HEK293 (cell line): Measurements from ENCODE around the gene ENKUR.
"Not testable (repeated sequence)": the region's sequence is repeated elsewhere in the genome, so short reads cannot be mapped to it uniquely, and the experiment has no call there.

Experiments
- CTCF ChIA-PET: fragments of 350-600 bp; formaldehyde crosslinking; extraction: SDS; loops from one replicate; lab custom pipeline; 2021; ENCODE audit warnings: antibody characterized with exemption; lab: Yijun Ruan, JAX
- POLR2A ChIA-PET: fragments of 300-600 bp; formaldehyde crosslinking; extraction: SDS; loops from one replicate; lab custom pipeline; 2020; ENCODE audit warnings: antibody characterized with exemption, inconsistent platforms; lab: Yijun Ruan, JAX
- H3K27ac ChIP-seq: fragments of 200-500 bp; sonication (Bioruptor generic); 2 replicates; pipeline ENCODE4 v1.5.1; 2014; ENCODE audit warnings: low read depth, low read length, control low read depth, inconsistent platforms; ENCODE audit errors: extremely low read depth
- H3K36me3 ChIP-seq, 2 experiments: fragments of 200-500 bp in 1 of 2; sonication (Bioruptor generic) in 1 of 2; 1 replicate in 1 of 2; 2 replicates in 1 of 2; pipeline ENCODE4 v1.5.1; 2014 to 2017; ENCODE audit warnings: inconsistent platforms in 2 of 2, low read length in 2 of 2; ENCODE audit not compliant: control insufficient read depth in 2 of 2, insufficient read depth in 1 of 2
- H3K4me1 ChIP-seq: fragments of 200-500 bp; sonication (Bioruptor generic); 2 replicates; pipeline ENCODE4 v1.5.1; 2014; ENCODE audit warnings: mild to moderate bottlenecking, low read length, inconsistent platforms; ENCODE audit not compliant: control insufficient read depth, insufficient read depth
- H3K4me3 ChIP-seq: 2 replicates; pipeline ENCODE4 v1.5.1; 2011; ENCODE audit warnings: low read depth, mild to moderate bottlenecking, control low read depth, low read length, moderate library complexity
- H3K9me3 ChIP-seq: fragments of 200-500 bp; sonication (Bioruptor generic); 2 replicates; pipeline ENCODE4 v1.5.1; 2014; ENCODE audit warnings: low read depth, low read length, inconsistent platforms; ENCODE audit not compliant: control insufficient read depth, insufficient read depth
- INSM2 ChIP-seq: fragments of 450-650 bp; formaldehyde crosslinking; IDR thresholded peaks from 2 replicates; pipeline ENCODE4 v1.5.1; 2016; ENCODE audit warnings: missing biosample characterization, missing genetic modification characterization
- PATZ1 ChIP-seq: fragments of 450-650 bp; formaldehyde crosslinking; IDR thresholded peaks from 2 replicates; pipeline ENCODE4 v1.5.1; 2016; ENCODE audit warnings: missing biosample characterization, missing genetic modification characterization
- RBAK ChIP-seq: fragments of 450-650 bp; formaldehyde crosslinking; IDR thresholded peaks from 2 replicates; pipeline ENCODE4 v1.5.1; 2016; ENCODE audit warnings: missing biosample characterization, missing genetic modification characterization
- ZBTB1 ChIP-seq: fragments of 450-650 bp; formaldehyde crosslinking; IDR thresholded peaks from 2 replicates; pipeline ENCODE4 v1.5.1; 2016; ENCODE audit warnings: missing biosample characterization, missing genetic modification characterization
- ZNF155 ChIP-seq: fragments of 450-650 bp; formaldehyde crosslinking; IDR thresholded peaks from 2 replicates; pipeline ENCODE4 v1.5.1; 2016; ENCODE audit warnings: missing biosample characterization, missing genetic modification characterization
- ZNF184 ChIP-seq: fragments of 450-650 bp; IDR thresholded peaks from 2 replicates; pipeline ENCODE4 v1.5.1; 2018; ENCODE audit warnings: missing biosample characterization, mild to moderate bottlenecking, missing genetic modification characterization
- ZNF202 ChIP-seq: fragments of 450-650 bp; formaldehyde crosslinking; IDR thresholded peaks from 2 replicates; pipeline ENCODE4 v1.5.1; 2016; ENCODE audit warnings: missing biosample characterization, missing genetic modification characterization, borderline replicate concordance
- ZNF221 ChIP-seq: fragments of 450-650 bp; formaldehyde crosslinking; IDR thresholded peaks from 2 replicates; pipeline ENCODE4 v1.5.1; 2017; ENCODE audit warnings: missing biosample characterization, missing genetic modification characterization, borderline replicate concordance
- ZNF266 ChIP-seq: fragments of 450-650 bp; formaldehyde crosslinking; IDR thresholded peaks from 2 replicates; pipeline ENCODE4 v1.5.1; 2016; ENCODE audit warnings: missing biosample characterization, missing genetic modification characterization, low read depth
- ZNF302 ChIP-seq: fragments of 450-650 bp; formaldehyde crosslinking; IDR thresholded peaks from 2 replicates; pipeline ENCODE4 v1.5.1; 2016; ENCODE audit warnings: missing biosample characterization, missing genetic modification characterization, low read depth
- ZNF37A ChIP-seq: fragments of 450-650 bp; IDR thresholded peaks from 2 replicates; pipeline ENCODE4 v1.5.1; 2018; ENCODE audit warnings: missing biosample characterization, missing genetic modification characterization
- ZNF394 ChIP-seq: fragments of 450-650 bp; formaldehyde crosslinking; IDR thresholded peaks from 2 replicates; pipeline ENCODE4 v1.5.1; 2016; ENCODE audit warnings: missing biosample characterization, missing genetic modification characterization, mild to moderate bottlenecking, moderate library complexity, borderline replicate concordance
- ZNF510 ChIP-seq: fragments of 450-650 bp; formaldehyde crosslinking; IDR thresholded peaks from 2 replicates; pipeline ENCODE4 v1.5.1; 2018; ENCODE audit warnings: mild to moderate bottlenecking, missing genetic modification characterization, missing biosample characterization; ENCODE audit not compliant: insufficient replicate concordance
- ZNF571 ChIP-seq: fragments of 450-650 bp; formaldehyde crosslinking; IDR thresholded peaks from 2 replicates; pipeline ENCODE4 v1.5.0; 2017; ENCODE audit warnings: missing biosample characterization, missing genetic modification characterization
- ZNF623 ChIP-seq: fragments of 450-650 bp; formaldehyde crosslinking; IDR thresholded peaks from 2 replicates; pipeline ENCODE4 v1.5.1; 2016; ENCODE audit warnings: missing biosample characterization, missing genetic modification characterization
- ZNF76 ChIP-seq: fragments of 450-650 bp; formaldehyde crosslinking; IDR thresholded peaks from 2 replicates; pipeline ENCODE4; 2016; ENCODE audit warnings: low read depth, missing biosample characterization, missing genetic modification characterization, borderline replicate concordance
- ZNF777 ChIP-seq: fragments of 450-650 bp; formaldehyde crosslinking; IDR thresholded peaks from 2 replicates; pipeline ENCODE4 v1.5.1; 2017; ENCODE audit warnings: missing biosample characterization, missing genetic modification characterization, borderline replicate concordance
- TF ChIP-seq, protein P1 (sequence below): fragments of 450-650 bp; formaldehyde crosslinking; IDR thresholded peaks from 2 replicates; pipeline ENCODE4 v1.5.1; 2017; ENCODE audit warnings: missing biosample characterization, missing genetic modification characterization

Gene ENKUR

GRCh38 chr10:25014579-25014978, 1.4 kb downstream of the ENKUR start (continued):
- TF ChIP-seq ZNF266 (tag by site-specific recombination): no peak
- TF ChIP-seq ZNF394 (tag by site-specific recombination): no peak
- no peak for TF ChIP-seq RBAK (tag by site-specific recombination)

DNA sequence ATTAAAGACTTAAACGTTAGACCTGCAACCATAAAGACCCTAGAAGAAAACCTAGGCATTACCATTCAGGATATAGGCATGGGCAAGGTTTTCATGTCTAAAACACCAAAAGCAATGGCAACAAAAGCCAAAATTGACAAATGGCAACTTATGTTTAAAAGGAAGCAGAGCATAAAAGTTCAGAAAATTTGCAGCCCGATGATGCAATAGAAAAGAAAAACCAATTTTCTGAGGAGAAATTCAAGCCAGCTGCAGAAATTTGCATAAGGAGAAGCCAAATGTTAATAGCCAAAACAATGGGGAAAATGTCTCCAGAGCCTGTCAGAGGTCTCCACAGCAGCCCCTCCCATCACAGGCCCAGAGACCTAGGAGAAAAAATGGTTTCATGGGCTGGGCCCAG, 4.4 kb downstream of the ENKUR start:
- H3K4me1 ChIP-seq, H3K9me3 ChIP-seq, POLR2A ChIA-PET, H3K27ac ChIP-seq, H3K36me3 ChIP-seq, H3K4me3 ChIP-seq: not testable (repeated sequence)
- CTCF ChIA-PET: interaction anchor here (0.6 kb wide), 1 partner anchor 89 kb away, joined by 3 read pairs; no protein-coding TSS in a partner anchor

DNA sequence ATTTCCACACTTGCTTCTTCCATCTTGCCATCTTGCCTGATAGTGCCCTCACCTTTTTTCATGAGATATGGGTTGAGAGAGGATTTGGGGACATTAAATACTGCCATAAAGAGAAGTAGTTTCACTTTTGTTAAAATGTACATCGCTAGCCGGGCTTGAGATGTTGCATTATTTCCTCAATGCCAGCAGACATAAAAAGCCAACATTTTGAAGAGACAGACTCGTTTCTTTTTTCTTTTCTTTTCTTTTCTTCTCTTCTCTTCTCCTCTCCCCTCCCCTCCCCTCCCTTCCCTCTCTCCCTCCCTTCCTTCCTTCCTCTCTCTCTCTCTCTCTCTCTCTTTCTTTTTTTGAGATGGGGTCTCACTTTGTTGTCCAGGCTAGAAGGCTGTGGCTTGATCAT, 17.9 kb downstream of the ENKUR start:
- ChIA-PET POLR2A (no interaction called here), CTCF (interaction anchor here (1.6 kb wide), 1 partner anchor 83 kb away, joined by 3 read pairs; no protein-coding TSS in a partner anchor)
- Histone ChIP-seq H3K9me3 (no peaks in the 10 kb centered on the region), H3K36me3 (no peaks in the 10 kb centered on the region), H3K4me1 (no peaks in the 10 kb centered on the region), H3K27ac (no peak overlapping the region), H3K4me3 (no peak overlapping the region)
- no peak for TF ChIP-seq ZNF777 (tag by site-specific recombination)
- TF ChIP-seq PATZ1: no peak
- TF ChIP-seq ZNF184 (tag by site-specific recombination): no peak
- TF ChIP-seq INSM2 (tag by site-specific recombination): no peak
- TF ChIP-seq ZNF510 (tag by site-specific recombination): no peak
- no peak for TF ChIP-seq ZNF76
- no peak for TF ChIP-seq ZNF623
- no peak for TF ChIP-seq ZBTB1 (tag by site-specific recombination)
- no peak for TF ChIP-seq ZNF37A (tag by site-specific recombination)
- no peak for TF ChIP-seq ZNF202 (tag by site-specific recombination)
- TF ChIP-seq, protein P1, sequence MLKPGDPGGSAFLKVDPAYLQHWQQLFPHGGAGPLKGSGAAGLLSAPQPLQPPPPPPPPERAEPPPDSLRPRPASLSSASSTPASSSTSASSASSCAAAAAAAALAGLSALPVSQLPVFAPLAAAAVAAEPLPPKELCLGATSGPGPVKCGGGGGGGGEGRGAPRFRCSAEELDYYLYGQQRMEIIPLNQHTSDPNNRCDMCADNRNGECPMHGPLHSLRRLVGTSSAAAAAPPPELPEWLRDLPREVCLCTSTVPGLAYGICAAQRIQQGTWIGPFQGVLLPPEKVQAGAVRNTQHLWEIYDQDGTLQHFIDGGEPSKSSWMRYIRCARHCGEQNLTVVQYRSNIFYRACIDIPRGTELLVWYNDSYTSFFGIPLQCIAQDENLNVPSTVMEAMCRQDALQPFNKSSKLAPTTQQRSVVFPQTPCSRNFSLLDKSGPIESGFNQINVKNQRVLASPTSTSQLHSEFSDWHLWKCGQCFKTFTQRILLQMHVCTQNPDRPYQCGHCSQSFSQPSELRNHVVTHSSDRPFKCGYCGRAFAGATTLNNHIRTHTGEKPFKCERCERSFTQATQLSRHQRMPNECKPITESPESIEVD (tag by site-specific recombination): no peak
- TF ChIP-seq ZNF155 (tag by site-specific recombination): no peak
- TF ChIP-seq ZNF221 (tag by site-specific recombination): no peak
- no peak for TF ChIP-seq ZNF571 (tag by site-specific recombination)
- TF ChIP-seq ZNF302 (tag by site-specific recombination): no peak
